Uterus (tissue), 4 donors: ENCODE results near the gene YWHAG. TPM values are rescaled to one million over a fixed set of nuclear protein-coding genes. Genes with fewer than 3 reads are reported as not detected.

ENCODE experiments used
- DNase-seq, 2 donors: peaks; one replicate each; pipeline ENCODE4 v3.0.0-alpha.2; 2019 to 2020
- H3K27ac ChIP-seq, 2 donors: fragments of 200-600 bp; sonication (generic); 1 replicate in 1 of 2; 2 replicates in 1 of 2; pipeline ENCODE4 v1.5.1; 2016 to 2018
- H3K27me3 ChIP-seq, 2 donors: fragments of 200-600 bp; sonication (generic); one replicate each; pipeline ENCODE4 v1.5.1; 2018 to 2019; ENCODE audit warnings: control low read depth in 1 of 2
- H3K36me3 ChIP-seq, 2 donors: fragments of 200-600 bp; sonication (generic); one replicate each; pipeline ENCODE4 v1.5.1; 2019; ENCODE audit warnings: control low read depth in 1 of 2
- H3K4me1 ChIP-seq, 2 donors: fragments of 200-600 bp; sonication (generic); one replicate each; pipeline ENCODE4 v1.5.1; 2018 to 2019; ENCODE audit warnings: control low read depth in 1 of 2
- H3K4me3 ChIP-seq, 2 donors: fragments of 200-600 bp; sonication (generic); 1 replicate in 1 of 2; 2 replicates in 1 of 2; pipeline ENCODE4 v1.5.1; 2018 to 2019; ENCODE audit warnings: mild to moderate bottlenecking in 1 of 2
- H3K9me3 ChIP-seq, 2 donors: fragments of 200-600 bp; sonication (generic); one replicate each; pipeline ENCODE4 v1.5.1; 2019; ENCODE audit warnings: control low read depth in 1 of 2
- POLR2A ChIP-seq, 2 donors: fragments of 450-650 bp; IDR thresholded peaks; one replicate each; pipeline ENCODE4 v1.6.1; 2016; ENCODE audit warnings: antibody characterized with exemption in 2 of 2, mild to moderate bottlenecking in 1 of 2, moderate library complexity in 1 of 2
- intact Hi-C: fragments of 100-400 bp; cut with DNase I; formaldehyde crosslinking; loops from one replicate; pipeline ENCODE4 v1.15.1; 2023; ENCODE audit warnings: low total_unique reads
- total RNA-seq, 4 donors: library from RNA; depleted of rRNA in 3 of 4; stranded (reverse); fragments of >200 nt in 3 of 4; gene quantifications; one replicate each; pipeline versions ENCODE4 v1.1.0 to v1.2.4, GENCODE V29; 2014 to 2023
- TF ChIP-seq, protein P1 (sequence below), 4 experiments: fragments of 200-600 bp in 2 of 4; fragments of 450-650 bp in 2 of 4; sonication (generic) in 2 of 4; IDR thresholded peaks; one replicate each; pipeline ENCODE4 v1.5.1; 2016 to 2019; ENCODE audit warnings: antibody characterized with exemption in 4 of 4, mild to moderate bottlenecking in 2 of 4, moderate library complexity in 1 of 4
- donor health status: DM: yes; HTN: yes; CAD: no.

Gene YWHAG
- total RNA-seq, 4 donors from 2014 or later: 17.9 to 109 (median 50.4) TPM

DNA sequence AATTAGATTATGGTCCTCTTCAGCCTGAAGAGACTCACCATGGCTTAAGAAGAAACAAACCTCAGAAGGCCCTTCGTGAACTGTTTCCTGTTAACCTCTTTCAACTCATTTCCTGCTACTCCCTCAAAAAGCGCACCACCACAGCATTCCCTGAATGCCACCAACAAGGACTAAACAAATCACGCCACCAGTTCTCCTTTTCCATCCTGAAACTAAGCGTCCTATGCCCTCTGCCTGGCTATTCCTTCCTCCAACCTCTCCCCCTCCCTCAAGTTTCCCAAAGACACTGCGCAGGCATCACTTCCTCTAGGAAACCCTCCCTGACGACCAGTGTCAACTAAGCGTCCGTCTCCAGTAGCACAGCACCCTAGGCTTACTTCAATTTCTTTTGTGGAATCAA, 12.0 kb downstream of the YWHAG start:
- Histone ChIP-seq H3K36me3 (no peaks in the 10 kb centered on the region), H3K27me3 (no peaks in the 10 kb centered on the region), H3K27ac (no peak overlapping the region), H3K4me3 (no peak overlapping the region), H3K4me1 (no peaks in the 10 kb centered on the region), H3K9me3 (no peaks in the 10 kb centered on the region)
- no peak for DNase-seq
- intact Hi-C loops: no loop called here
- TF ChIP-seq, protein P1, sequence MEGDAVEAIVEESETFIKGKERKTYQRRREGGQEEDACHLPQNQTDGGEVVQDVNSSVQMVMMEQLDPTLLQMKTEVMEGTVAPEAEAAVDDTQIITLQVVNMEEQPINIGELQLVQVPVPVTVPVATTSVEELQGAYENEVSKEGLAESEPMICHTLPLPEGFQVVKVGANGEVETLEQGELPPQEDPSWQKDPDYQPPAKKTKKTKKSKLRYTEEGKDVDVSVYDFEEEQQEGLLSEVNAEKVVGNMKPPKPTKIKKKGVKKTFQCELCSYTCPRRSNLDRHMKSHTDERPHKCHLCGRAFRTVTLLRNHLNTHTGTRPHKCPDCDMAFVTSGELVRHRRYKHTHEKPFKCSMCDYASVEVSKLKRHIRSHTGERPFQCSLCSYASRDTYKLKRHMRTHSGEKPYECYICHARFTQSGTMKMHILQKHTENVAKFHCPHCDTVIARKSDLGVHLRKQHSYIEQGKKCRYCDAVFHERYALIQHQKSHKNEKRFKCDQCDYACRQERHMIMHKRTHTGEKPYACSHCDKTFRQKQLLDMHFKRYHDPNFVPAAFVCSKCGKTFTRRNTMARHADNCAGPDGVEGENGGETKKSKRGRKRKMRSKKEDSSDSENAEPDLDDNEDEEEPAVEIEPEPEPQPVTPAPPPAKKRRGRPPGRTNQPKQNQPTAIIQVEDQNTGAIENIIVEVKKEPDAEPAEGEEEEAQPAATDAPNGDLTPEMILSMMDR (IDR thresholded peaks at IDR 0.05): no peak
- no peak for TF ChIP-seq POLR2A (IDR thresholded peaks at IDR 0.05)

GRCh38 chr7:76346097-76346496, 12.7 kb downstream of the YWHAG start:
- no peaks in the 10 kb centered on the region for H3K9me3 ChIP-seq
- H3K4me3 ChIP-seq: no peak overlapping the region
- no peaks in the 10 kb centered on the region for H3K27me3 ChIP-seq
- no peak overlapping the region for H3K27ac ChIP-seq
- H3K4me1 ChIP-seq: no peaks in the 10 kb centered on the region
- intact Hi-C loops: no loop called here
- DNase-seq: no peak
- H3K36me3 ChIP-seq: no peaks in the 10 kb centered on the region
- TF ChIP-seq, protein P1 (IDR thresholded peaks at IDR 0.05): no peak
- no peak for TF ChIP-seq POLR2A (IDR thresholded peaks at IDR 0.05)

DNA sequence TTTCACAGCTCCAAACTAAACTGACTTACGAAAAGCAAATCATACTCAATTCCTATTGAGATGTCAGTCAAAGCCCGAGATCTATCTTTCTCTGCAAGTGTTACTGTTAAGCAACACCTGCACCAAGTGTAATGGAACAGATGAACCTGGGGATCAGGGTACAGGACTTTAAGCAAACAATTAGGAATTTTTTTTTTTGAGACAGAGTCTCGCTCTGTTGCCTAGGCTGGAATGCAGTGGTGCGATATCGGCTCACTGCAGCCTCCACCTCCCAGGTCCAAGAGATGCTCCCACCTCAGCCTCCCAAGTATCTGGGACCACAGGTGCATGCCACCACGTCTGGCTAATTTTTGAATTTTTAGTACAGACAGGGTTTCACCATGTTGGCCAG, 14.9 kb downstream of the YWHAG start:
- Histone ChIP-seq H3K27ac (no peak overlapping the region), H3K27me3 (no peaks in the 10 kb centered on the region), H3K9me3 (no peaks in the 10 kb centered on the region), H3K36me3 (no peaks in the 10 kb centered on the region), H3K4me1 (no peaks in the 10 kb centered on the region), H3K4me3 (no peak overlapping the region)
- intact Hi-C loops: no loop called here
- no peak for DNase-seq
- TF ChIP-seq, protein P1 (IDR thresholded peaks at IDR 0.05): no peak

DNA sequence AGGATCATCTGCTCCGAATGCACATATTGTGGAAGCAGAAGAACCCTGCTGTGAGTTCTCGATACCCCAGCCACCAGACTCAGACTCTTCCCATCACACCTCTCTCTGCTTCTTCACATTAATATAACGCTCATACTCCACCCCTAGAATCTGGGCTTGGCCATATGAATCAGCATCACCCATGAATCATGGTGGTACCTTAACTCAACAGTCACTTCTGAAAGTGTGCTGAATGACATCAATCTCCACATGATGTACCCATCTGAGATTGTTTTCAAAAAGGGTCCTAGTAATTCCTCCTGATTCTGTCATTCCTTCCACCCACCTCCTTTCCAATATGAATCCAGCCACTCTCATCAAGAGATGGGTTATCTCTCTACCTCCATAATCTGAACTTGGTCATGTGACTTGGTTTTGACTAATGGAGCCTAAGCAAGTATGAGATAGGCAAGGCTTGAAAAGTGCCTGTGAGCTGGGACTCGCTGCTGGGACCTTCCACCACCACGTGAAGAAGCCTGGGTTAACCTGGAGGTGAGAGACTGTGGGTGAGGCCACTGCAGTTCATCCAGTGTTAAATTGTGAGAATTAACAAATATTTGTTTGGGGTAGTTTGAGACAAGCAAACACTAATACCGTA, 15.4 kb downstream of the YWHAG start:
- Histone ChIP-seq H3K27me3 (no peaks in the 10 kb centered on the region), H3K4me3 (no peak overlapping the region), H3K9me3 (no peaks in the 10 kb centered on the region), H3K4me1 (no peaks in the 10 kb centered on the region), H3K27ac (no peak overlapping the region), H3K36me3 (no peaks in the 10 kb centered on the region)
- no peak for DNase-seq
- TF ChIP-seq, protein P1 (IDR thresholded peaks at IDR 0.05): no peak
- TF ChIP-seq POLR2A (IDR thresholded peaks at IDR 0.05): no peak
- intact Hi-C loops: no loop called here

- DNase-seq: no peak
- Histone ChIP-seq H3K27me3 (no peaks in the 10 kb centered on the region), H3K4me3 (no peak overlapping the region), H3K9me3 (no peaks in the 10 kb centered on the region), H3K27ac (no peak overlapping the region), H3K36me3 (no peaks in the 10 kb centered on the region), H3K4me1 (no peaks in the 10 kb centered on the region)
- intact Hi-C loops: no loop called here
- TF ChIP-seq, protein P1 (IDR thresholded peaks at IDR 0.05): no peak
- no peak for TF ChIP-seq POLR2A (IDR thresholded peaks at IDR 0.05)
These were observed 16.6 kb downstream of the YWHAG start for GRCh38 chr7:76342222-76342621.
